HUES48 (cell line): ENCODE results near the gene PAQR4.
"Not testable (repeated sequence)": the region's sequence is repeated elsewhere in the genome, so short reads cannot be mapped to it uniquely, and the experiment has no call there.

Source experiments
- H3K27ac ChIP-seq: one replicate; pipeline ENCODE4 v1.7.0; 2013; ENCODE audit warnings: low read depth, low read length, inconsistent platforms
- H3K27me3 ChIP-seq: 2 replicates; pipeline ENCODE4 v1.6.1; 2013; ENCODE audit warnings: mild to moderate bottlenecking, low read length; ENCODE audit not compliant: control insufficient read depth, insufficient read depth
- H3K36me3 ChIP-seq: 2 replicates; pipeline ENCODE4 v1.6.1; 2013; ENCODE audit warnings: low read length; ENCODE audit not compliant: control insufficient read depth, insufficient read depth
- H3K4me1 ChIP-seq: 2 replicates; pipeline ENCODE4 v1.6.1; 2013; ENCODE audit warnings: mild to moderate bottlenecking, low read length; ENCODE audit not compliant: control insufficient read depth, insufficient read depth
- H3K4me3 ChIP-seq: 2 replicates; pipeline ENCODE4 v1.5.1; 2013; ENCODE audit warnings: mild to moderate bottlenecking, low read depth, low read length
- H3K9ac ChIP-seq: 2 replicates; pipeline ENCODE4 v1.6.1; 2013; ENCODE audit warnings: mild to moderate bottlenecking, low read depth, low read length, moderate library complexity
- H3K9me3 ChIP-seq: 2 replicates; pipeline ENCODE4 v1.6.1; 2013; ENCODE audit warnings: low read length; ENCODE audit not compliant: control insufficient read depth, insufficient read depth

The PAQR4 gene

GRCh38 chr16:2968738-2969544 lies at the start of gene PAQR4:
PAQR4 (plus strand) TSS chr16:2969348; CDS start chr16:2969675, 327 bp downstream.
- Histone ChIP-seq H3K4me1 (peaks cover 10% of the 10 kb centered on the region; the same call in 1 of the 2 replicates), H3K27me3 (peaks cover 30% of the 10 kb centered on the region)

GRCh38 chr16:2919511-2920255 lies 49.5 kb upstream of the PAQR4 start:
- Histone ChIP-seq H3K27me3 (no peaks in the 10 kb centered on the region), H3K36me3 (no peaks in the 10 kb centered on the region), H3K4me3 (no peak overlapping the region), H3K9me3 (no peaks in the 10 kb centered on the region), H3K4me1 (no peaks in the 10 kb centered on the region), H3K9ac (no peak overlapping the region), H3K27ac (no peak overlapping the region)

More at GRCh38 chr16:2968738-2969544, at the start of gene PAQR4:
- Histone ChIP-seq H3K9ac (peak within 1 kb of the TSS; percentile 77), H3K36me3 (peaks cover 27% of the 10 kb centered on the region), H3K27ac (peak within 1 kb of the TSS; percentile 86), H3K9me3 (no peaks in the 10 kb centered on the region), H3K4me3 (peak within 1 kb of the TSS; percentile 77)

- Histone ChIP-seq H3K27ac (no peak overlapping the region), H3K4me3 (no peak overlapping the region), H3K9ac (no peak overlapping the region), H3K36me3 (no peaks in the 10 kb centered on the region), H3K9me3 (no peaks in the 10 kb centered on the region), H3K4me1 (peaks cover 3% of the 10 kb centered on the region; the same call in 1 of the 2 replicates), H3K27me3 (no peaks in the 10 kb centered on the region)
These were observed 45.7 kb upstream of the PAQR4 start for GRCh38 chr16:2923481-2923880.

- Histone ChIP-seq H3K4me1 (peaks cover 3% of the 10 kb centered on the region; the same call in 1 of the 2 replicates), H3K9me3 (no peaks in the 10 kb centered on the region), H3K9ac (no peak overlapping the region; the same call in 1 of the 2 replicates), H3K4me3 (no peak overlapping the region; the same call in 1 of the 2 replicates), H3K27ac (no peak overlapping the region), H3K36me3 (no peaks in the 10 kb centered on the region), H3K27me3 (no peaks in the 10 kb centered on the region)
These were observed 44.0 kb upstream of the PAQR4 start for GRCh38 chr16:2924901-2925755.

DNA sequence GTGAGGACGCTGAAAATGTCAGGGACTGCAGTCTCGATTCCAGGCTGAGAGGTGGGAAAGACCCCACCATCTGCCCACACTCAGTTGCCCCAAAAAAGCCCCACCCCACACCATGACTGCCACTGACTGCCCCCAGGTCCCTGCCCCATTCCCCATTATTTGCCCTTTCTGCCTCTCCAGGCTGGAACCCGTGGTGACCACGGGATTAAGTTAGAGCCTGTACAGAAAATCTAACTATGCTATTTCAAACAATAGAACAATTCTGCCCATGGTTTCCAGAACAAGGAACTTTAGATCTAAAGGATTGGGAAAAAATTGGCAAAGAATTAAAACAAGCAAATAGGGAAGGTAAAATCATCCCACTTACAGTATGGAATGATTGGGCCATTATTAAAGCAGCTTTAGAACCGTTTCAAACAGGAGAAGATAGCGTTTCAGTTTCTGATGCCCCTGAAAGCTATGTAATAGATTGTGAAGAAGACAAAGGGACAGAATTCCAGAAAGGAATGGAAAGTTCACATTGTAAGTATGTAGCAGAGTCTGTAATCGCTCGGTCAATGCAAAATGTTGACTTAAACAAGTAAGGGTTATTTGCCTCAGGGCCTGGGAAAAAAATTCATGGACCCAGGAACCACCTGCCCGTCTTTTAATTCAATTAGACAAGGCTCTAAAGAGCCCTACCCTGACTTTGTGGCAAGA lies 43.0 kb upstream of the PAQR4 start:
- H3K4me3 ChIP-seq: no peak overlapping the region
- H3K9me3 ChIP-seq: no peaks in the 10 kb centered on the region
- H3K4me1 ChIP-seq: peaks cover 3% of the 10 kb centered on the region; the same call in 1 of the 2 replicates
- H3K36me3 ChIP-seq: no peaks in the 10 kb centered on the region
- no peak overlapping the region for H3K9ac ChIP-seq
- H3K27me3 ChIP-seq: no peaks in the 10 kb centered on the region
- H3K27ac ChIP-seq: no peak overlapping the region

DNA sequence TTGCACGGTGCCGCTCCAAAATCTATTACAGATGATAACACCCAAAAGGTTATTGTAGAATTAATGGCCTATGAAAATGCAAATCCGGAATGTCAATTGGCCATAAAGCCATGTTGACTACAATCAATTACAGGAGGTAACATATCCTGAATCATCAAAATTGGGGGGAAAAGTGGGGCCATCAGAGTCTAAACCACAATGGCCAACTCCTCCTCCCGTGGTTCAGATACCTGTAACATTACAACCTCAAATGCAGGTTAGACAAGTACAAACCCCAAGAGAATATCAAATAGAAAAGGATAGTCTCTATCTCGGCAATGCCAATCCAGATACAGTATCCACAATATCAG lies 42.5 kb upstream of the PAQR4 start:
- Histone ChIP-seq H3K36me3 (no peaks in the 10 kb centered on the region), H3K27ac (no peak overlapping the region), H3K4me3 (no peak overlapping the region), H3K4me1 (peaks cover 3% of the 10 kb centered on the region; the same call in 1 of the 2 replicates), H3K27me3 (no peaks in the 10 kb centered on the region), H3K9me3 (no peaks in the 10 kb centered on the region), H3K9ac (no peak overlapping the region)

DNA sequence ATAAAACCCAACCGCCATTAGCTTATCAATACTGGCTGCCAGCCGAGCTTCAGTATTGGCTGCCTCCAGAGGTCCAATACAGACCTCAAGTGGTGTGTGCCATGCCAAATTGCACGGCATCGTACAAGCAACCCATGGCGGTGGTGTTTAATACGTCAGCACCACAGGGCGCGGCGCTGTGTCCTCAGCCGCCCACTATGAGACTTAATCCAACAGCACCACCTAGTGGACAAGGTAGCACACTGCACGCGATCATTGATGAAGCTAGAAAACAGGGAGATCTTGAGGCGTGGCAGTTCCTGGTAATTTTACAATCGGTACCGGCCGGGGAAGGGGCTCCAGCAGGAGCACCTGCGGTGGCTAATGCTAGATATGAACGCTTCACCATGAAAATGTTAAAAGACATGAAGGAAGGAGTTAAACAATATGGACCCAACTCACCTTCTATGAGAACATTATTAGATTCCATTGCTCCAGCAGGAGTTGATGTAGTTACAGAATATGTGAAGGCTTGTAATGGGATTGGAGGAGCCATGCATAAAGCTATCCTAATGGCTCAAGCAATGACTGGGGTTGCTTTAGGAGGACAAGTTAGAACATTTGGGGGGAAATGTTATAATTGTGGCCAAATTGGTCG lies 42.0 kb upstream of the PAQR4 start:
- H3K27me3 ChIP-seq: no peaks in the 10 kb centered on the region
- no peak overlapping the region for H3K27ac ChIP-seq
- peaks cover 3% of the 10 kb centered on the region; the same call in 1 of the 2 replicates for H3K4me1 ChIP-seq
- no peaks in the 10 kb centered on the region for H3K36me3 ChIP-seq
- H3K4me3 ChIP-seq: no peak overlapping the region
- H3K9me3 ChIP-seq: no peaks in the 10 kb centered on the region
- no peak overlapping the region for H3K9ac ChIP-seq

DNA sequence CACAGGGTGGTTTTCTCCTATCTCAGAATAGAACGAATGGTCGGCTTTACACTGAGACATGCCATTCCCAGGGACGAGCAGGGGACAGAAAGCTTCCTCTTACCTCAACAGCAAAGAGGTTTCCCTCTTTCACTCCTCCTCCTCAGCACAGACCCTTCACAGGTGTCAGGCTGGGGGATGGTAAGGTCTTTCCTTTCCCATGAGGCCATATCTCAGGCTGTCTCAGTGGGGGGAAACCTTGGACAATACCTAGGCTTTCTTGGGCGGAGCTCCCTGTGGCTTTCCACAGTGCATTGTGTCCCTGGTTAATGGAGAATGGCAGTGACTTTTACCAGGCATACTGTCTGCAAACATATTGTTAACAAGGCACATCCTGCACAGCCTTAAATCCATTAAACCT lies 41.0 kb upstream of the PAQR4 start:
- not testable (repeated sequence) for H3K4me1 ChIP-seq, H3K36me3 ChIP-seq, H3K27me3 ChIP-seq, H3K4me3 ChIP-seq, H3K9me3 ChIP-seq, H3K9ac ChIP-seq
- H3K27ac ChIP-seq: peak overlapping the region; percentile 46

- peak overlapping the region; percentile 46 for H3K27ac ChIP-seq
- H3K27me3 ChIP-seq: no peaks in the 10 kb centered on the region
- no peak overlapping the region for H3K4me3 ChIP-seq
- peaks cover 3% of the 10 kb centered on the region; the same call in 1 of the 2 replicates for H3K4me1 ChIP-seq
- no peaks in the 10 kb centered on the region for H3K36me3 ChIP-seq
- H3K9me3 ChIP-seq: no peaks in the 10 kb centered on the region
- H3K9ac ChIP-seq: no peak overlapping the region
These were observed 40.4 kb upstream of the PAQR4 start for GRCh38 chr16:2928796-2929195.

DNA sequence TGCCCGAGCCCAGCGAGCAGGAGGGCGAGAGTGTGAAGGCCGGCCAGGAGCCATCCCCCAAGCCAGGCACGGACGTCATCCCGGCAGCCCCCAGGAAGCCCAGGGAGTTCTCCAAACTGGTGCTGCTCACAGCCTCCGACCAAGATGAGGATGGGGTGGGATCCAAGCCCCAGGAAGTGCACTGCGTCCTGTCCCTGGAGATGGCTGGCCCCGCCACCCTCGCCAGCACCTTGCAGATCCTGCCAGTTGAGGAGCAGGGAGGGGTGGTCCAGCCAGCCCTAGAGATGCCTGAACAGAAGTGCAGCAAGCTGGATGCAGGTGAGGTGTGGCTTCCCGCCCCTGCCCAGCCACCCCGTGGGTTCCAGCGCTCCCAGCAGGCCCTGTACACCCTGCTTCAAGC lies 39.5 kb upstream of the PAQR4 start:
- no peaks in the 10 kb centered on the region for H3K36me3 ChIP-seq
- no peak overlapping the region for H3K27ac ChIP-seq
- no peaks in the 10 kb centered on the region for H3K9me3 ChIP-seq
- no peaks in the 10 kb centered on the region for H3K27me3 ChIP-seq
- H3K4me1 ChIP-seq: peaks cover 3% of the 10 kb centered on the region; the same call in 1 of the 2 replicates
- no peak overlapping the region for H3K9ac ChIP-seq
- no peak overlapping the region for H3K4me3 ChIP-seq
